Stimulated activated CD8-positive, alpha-beta memory T cell treated with anti-CD3 and anti-CD28 coated beads, Interleukin-12 subunit alpha, Interleukin-12 subunit beta, amount 100 ng/mL, for 4 hours (primary cell): Measurements from ENCODE around the gene HMGN3.

Experiments
- DNase-seq: peaks from one replicate; pipeline ENCODE4 v3.0.0-alpha.2; 2020; ENCODE audit warnings: low read depth

HMGN3 gene

DNA sequence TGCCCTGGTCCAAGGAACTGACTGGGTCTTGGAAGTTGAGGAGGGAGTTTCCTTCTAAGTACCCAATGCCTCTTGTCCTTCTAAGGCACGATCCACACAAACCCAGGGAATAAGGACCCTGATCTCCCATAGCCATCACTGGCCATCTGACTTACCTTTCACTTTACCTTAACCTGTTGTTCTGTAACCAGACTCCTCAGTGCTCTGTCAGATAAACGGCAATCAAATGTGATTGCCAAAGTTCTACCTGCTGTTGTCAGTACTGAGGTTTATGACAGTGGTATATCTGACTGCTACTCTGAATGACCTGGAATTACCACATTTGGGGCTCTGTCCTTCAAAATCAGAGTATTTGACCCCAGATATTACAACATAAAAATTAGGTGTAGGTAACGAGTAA is 49.8 kb downstream of the HMGN3 start:
- no peak for DNase-seq

DNA sequence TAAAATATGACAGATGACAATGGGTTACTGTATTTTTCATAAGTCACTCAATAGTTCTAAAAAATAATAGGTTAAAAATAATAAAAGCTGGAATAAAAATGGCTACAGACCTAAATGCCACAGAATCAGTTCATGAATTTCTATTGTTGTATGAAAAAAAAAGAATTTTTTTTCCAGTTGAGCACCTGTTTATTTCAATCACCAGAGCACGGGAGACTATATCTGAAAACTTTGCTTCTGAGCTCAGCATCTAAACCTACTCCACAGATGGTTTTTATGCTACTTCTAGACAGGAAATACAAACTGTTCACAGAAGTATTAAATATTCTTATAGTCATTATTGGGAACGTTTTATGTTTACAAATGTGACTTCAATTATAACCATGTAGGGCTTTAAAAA is 50.4 kb downstream of the HMGN3 start:
- DNase-seq: no peak

DNA sequence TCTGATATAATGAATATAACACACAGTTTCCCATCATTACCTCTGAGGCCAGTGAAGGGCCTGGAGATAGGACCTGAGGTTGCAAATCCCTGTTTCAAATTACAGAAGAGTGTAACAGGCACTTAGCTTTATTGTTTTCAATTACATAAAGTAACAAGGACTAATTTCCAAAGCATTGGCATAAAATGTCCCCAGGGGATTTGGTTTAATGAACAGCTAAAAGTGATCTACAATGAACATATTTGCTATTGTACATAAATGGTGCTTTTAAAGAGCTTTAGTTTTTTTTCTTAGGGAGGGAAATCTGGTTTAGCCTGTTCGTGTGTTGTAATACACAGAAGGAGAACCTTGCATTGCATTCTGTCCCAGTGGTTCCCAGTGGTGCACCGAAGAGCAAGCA is 54.4 kb downstream of the HMGN3 start:
- no peak for DNase-seq

DNA sequence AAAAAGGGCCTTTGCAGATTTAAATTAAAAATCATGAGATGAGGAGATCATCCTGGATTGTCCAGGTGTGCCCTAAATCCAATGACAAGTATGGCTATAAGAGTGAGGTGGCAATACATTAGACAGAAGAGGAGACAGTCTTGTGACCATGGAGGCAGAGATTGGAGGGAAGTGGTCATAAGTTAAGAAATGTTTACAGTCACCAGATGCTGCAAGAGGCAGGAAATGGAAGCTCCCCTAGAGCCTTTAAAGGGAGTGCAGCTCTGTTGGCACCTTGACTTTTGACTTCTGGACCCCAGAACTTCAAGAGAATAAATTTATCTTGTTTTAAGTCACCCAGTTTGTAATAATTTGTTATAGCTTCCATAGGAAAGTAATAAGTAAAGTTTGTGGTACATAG is 61.1 kb downstream of the HMGN3 start:
- no peak for DNase-seq

DNA sequence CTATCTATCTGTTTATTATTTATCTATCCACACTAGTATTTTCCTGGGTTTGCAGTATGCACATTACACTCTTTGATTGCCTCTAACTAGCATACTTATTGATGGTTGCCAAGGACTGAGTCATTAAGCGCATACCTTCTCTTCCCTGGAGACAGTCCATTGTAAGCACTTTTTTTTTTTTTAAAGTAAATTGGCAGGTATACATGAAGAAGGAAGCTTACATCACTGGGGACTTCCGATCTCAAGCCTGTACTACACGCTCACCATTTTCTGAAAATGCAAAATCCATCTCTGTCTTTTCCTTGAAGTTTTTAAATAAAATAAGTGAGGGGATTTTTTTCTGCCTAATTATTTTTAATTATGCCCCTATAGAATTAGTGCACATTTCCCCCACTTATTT is 63.5 kb downstream of the HMGN3 start:
- DNase-seq: no peak

DNA sequence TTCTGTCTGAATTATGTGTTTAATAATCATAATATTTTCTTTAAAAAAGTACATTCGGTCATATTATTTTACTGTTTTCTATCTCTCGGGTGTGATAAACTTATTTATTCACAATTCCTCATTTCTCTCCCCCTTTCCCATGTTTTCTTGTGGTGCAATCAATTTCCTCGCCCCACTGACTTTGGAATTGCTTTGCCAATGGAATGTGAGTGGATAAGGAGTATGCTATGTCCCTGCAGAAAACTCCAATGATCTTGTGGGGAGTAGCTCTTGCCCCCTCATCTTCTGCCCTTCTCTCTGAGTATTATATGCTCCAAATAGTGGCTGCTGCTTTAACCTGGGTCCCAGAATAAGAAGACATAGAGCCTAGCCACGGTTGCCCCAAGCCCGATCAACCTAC is 64.1 kb downstream of the HMGN3 start:
- DNase-seq: no peak

DNA sequence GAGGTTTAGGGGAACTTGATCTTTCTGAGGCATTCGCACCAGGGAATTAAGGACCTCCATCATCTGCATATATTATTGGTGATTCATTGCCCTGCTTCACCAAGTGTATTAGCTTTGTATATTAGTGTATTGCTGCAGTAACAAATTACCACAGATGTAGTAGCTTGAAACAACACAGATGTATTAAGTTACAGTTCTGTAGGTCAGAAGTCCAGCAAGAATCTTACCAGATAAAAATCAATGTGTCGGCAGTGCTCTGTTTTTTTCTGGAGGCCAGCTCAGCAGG is 65.8 kb downstream of the HMGN3 start:
- no peak for DNase-seq

DNA sequence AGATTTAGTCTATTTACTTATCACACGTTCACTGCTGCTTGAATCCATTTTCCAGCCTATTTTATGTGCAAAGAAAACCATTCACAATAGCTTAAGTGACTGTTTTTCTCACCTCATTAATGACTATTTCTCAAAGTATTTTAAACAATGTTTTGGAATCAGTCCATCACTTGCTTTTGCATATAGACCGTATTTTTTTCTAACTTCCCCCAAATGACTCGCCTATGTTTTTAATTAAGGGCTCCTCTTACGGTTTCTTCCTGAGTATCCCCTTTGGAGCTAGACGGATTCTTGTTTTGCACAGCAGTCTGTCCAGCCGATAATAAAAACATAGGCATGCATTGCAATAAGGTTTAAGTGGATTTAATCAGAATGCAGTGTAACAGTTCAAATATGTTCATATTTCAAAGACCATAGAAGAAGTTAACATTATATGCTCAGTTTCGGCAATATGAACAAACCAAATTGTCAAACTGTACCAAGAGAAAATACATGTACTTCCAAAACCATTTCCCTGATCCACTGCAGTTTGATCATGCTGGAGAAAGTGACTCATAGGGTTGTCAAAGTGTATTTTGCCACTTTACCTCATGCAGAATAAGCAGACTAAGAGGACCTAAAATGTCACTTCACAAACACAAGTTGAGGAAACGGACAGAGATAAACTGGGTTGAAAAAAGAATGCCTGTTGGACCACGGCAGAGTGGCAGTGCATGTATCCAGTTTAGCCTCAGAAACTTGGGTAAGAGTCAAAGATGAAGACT is 66.4 kb downstream of the HMGN3 start:
- DNase-seq: no peak

DNA sequence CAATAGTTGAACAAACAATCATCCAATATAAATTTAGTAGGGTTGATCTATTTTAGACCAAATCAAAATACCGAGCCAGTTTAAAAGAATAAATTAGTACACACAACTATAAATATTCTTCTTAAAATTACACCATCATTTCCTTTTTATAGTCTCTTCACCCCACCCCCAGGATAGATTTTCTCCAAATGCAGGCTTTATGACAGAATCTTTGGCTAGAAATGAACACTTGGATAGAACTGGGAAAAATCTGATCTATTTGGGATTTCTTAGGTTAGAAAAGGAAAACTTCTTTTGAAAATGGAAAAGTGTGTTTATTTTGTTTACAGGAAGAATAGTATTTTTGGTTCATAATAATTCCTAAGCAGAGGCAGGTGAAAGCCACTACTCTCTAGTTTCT is 74.6 kb downstream of the HMGN3 start:
- DNase-seq: no peak

DNA sequence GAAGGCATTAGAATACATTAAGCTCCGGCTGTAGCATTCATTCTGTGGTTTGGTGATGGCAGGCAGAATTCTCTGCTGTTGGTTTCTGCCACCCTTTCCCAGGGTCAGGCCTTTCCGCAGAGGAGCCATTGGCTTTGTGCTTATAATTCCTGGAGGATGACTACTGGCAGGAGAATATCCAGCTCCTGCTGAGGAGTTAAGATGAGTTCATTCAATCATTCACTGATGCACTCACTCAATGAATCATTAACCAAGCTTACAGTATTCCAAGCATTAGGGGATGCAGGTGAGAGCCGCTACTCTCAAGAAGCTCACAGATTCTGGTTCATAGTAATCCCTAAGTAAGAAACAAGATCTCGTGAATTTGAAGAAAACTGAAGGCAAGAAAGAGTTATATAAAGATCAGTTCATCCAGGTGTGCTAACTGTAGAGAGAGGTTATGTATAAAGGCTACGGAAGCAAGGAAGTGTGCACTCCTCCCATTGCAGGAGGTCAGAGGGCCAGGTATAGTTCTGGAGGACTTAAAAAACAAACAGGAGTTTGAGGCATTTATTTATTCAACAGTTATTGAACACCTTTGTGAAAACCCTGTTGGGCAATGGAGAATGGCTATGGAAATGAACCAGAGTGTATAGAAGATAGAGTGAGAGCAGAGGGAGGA is 75.5 kb downstream of the HMGN3 start:
- DNase-seq: no peak

DNA sequence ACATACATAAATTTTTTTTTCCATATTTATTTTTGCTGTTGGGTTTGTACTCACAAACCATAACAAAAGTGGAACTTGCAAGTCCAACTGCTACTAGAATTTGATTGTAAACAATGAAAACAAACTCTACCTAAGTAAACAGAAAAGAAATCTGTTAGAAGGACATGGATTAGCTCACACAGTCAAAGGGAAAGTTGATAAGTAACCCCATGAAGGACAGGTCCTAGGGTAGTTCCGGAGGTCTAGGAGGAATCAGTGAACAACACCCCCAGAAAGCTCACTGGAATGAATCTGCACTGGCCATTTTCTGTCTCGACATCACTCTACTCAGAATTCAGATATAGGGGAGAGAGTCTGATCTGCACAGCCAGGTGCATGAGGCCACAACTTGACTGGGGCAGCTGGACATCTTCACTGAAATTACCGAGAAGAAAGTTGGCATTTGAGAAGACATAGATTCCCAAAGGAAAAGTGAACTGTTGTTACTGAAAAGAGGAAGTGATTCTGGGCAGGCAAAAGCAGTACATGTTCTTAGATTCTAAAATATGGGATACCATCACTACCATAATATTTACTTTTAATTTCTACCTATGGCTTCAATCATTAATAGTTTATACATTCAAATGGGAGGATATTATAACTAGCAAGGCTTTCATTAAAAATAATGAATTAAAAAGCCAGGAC is 76.4 kb downstream of the HMGN3 start:
- DNase-seq: no peak

DNA sequence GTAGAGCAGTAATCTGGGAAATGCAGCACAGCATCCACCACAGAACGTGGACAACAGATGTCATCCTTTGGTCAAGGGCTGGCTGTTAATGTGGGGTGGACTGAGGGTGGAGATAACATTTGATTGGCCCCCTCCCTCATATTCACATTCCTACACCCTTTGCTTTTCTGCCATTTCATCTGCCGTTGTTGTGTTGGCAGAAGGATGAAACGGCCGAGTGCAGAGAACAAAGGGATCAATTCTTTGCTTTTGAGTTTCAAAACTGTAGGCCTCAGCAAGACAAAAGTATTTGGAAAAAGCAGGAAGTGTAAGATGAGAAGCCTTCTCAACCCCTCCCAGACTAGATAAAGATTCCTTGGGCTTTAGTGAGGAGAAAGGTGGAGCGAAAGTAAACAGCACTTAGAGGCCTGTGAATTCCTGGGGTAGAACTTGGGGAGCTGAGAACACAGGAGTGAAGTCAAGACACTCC is 82.2 kb downstream of the HMGN3 start:
- DNase-seq: no peak
